Measurements from ENCODE around the gene VIT.

Gene VIT

DNA sequence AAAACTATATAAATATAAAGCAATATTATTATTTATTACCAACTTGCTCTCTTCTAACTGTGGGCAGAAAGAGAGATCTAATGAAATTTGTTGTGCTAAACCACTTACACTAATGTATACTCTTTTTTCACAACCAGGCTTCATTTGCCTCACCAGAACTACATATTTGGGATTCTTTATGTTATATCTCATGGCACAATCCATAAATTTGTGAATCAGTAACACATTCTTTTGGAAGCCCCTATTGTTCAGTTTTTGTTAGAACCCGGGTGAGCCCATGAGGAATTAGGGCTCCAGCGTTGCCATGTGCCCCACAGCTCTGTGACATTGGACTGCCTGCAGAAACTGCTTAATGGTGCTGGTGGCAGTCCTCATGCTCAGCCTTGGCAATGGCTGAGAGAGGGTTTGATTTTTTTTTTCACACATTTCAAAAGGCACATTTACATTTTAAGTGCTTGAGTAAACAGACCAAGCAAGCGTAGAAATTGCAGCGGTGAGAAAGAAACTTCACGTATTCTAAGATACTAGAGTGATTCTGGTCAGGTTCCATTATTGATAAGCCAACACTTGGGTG, 15.3 kb downstream of the VIT start:
- no peak overlapping the region for H3K27ac ChIP-seq
- TF ChIP-seq, protein P1, sequence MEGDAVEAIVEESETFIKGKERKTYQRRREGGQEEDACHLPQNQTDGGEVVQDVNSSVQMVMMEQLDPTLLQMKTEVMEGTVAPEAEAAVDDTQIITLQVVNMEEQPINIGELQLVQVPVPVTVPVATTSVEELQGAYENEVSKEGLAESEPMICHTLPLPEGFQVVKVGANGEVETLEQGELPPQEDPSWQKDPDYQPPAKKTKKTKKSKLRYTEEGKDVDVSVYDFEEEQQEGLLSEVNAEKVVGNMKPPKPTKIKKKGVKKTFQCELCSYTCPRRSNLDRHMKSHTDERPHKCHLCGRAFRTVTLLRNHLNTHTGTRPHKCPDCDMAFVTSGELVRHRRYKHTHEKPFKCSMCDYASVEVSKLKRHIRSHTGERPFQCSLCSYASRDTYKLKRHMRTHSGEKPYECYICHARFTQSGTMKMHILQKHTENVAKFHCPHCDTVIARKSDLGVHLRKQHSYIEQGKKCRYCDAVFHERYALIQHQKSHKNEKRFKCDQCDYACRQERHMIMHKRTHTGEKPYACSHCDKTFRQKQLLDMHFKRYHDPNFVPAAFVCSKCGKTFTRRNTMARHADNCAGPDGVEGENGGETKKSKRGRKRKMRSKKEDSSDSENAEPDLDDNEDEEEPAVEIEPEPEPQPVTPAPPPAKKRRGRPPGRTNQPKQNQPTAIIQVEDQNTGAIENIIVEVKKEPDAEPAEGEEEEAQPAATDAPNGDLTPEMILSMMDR (IDR thresholded peaks at IDR 0.05), result no peak
- no peak for TF ChIP-seq ZFX (IDR thresholded peaks at IDR 0.05; ENCODE audit: borderline replicate concordance)

DNA sequence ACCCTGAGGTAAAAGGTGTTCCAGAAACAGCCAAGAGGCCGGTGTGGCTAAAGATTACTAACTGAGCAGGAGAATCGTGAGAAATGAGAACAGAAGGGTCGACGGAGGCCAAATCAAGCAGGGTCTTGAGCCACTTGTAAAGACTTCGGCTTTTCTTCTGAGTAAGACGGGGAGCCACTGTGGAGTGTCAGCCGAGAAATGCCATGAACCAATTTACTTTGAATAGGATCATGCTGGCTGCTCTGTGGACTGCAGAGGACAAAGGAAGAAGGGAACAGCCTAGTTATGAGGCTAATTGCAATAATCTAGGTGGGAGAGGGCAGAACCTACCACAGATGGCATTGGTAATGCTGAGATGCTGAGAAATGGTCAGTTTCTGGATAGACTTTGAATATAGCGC, 16.8 kb downstream of the VIT start:
- no peak for TF ChIP-seq ZFX (IDR thresholded peaks at IDR 0.05; ENCODE audit: borderline replicate concordance)
- TF ChIP-seq, protein P1 (IDR thresholded peaks at IDR 0.05), result no peak
- H3K27ac ChIP-seq, result no peak overlapping the region

DNA sequence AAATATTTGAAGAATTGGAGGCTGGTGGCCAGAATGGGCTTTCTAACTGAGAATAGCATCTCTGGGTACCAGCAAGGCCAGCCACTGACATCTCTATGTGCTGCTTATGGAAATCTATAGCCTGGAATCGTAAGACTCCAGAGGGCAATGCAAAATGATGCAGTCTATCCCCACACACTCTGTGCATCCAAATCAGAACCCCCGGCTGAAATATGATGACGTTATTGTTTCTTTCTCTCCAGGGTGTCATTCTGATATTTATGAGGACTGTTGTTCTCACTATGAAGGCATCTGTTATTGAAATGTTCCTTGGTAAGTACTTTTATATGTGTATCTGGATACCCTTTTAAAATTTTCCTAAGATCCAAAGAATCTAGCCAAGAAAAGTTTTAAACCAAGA, 19.6 kb downstream of the VIT start:
- no peak for TF ChIP-seq ZFX (IDR thresholded peaks at IDR 0.05; ENCODE audit: borderline replicate concordance)
- TF ChIP-seq, protein P1 (IDR thresholded peaks at IDR 0.05), result no peak
- H3K27ac ChIP-seq, result no peak overlapping the region

DNA sequence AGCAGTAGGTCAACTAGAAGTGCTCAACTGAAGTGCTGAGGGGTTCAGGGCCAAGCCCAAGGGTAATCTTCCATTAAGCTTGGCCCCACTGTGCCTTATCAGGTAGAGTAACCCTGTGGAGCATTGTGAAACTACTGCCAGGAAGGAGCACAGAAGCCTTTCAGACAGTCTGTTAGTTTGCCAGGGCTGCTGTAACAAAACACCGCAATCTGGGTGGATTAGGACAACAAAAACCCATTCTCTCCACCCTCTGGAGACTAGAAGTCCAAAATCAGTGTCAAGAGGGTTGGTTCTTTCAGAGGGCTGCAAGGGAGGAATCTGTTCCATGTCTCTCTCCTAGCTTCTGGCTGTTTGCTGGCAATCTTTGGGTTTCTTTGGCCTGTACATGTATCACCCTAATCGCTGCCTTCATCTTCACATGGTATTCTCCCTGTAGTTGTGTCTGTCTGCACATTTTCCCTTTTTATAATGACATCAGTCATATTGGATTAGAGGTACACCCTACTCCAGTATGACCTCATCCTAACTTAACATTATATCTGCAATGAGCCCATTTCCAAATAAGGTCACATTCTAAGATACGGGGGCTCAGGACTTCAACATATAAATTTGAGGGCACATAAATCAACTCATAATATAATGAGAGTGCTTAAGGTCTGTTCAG, 21.2 kb downstream of the VIT start:
- no peak overlapping the region for H3K27ac ChIP-seq
- TF ChIP-seq, protein P1 (IDR thresholded peaks at IDR 0.05), result no peak
- TF ChIP-seq ZFX (IDR thresholded peaks at IDR 0.05; ENCODE audit: borderline replicate concordance), result no peak

DNA sequence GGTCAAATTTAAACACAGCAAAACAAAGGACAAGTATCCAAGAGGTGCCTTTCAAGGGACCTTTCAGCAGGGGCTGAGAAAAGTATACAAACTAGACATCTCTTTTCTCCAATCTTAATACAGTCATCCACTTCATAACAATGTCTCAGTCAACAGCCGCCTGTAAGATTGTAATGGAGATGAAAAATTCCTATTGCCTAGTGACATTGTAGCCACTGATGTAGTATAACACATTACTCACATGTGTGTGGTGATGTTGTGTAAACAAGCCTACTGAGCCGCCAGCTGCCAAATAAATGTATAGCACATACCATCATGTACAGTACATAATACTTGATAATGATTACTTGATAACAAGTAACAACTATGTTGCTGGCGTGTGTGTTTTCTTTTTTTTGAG, 31.0 kb downstream of the VIT start:
- H3K27ac ChIP-seq, result no peak overlapping the region
- no peak for TF ChIP-seq ZFX (IDR thresholded peaks at IDR 0.05; ENCODE audit: borderline replicate concordance)
- TF ChIP-seq, protein P1 (IDR thresholded peaks at IDR 0.05), result no peak

DNA sequence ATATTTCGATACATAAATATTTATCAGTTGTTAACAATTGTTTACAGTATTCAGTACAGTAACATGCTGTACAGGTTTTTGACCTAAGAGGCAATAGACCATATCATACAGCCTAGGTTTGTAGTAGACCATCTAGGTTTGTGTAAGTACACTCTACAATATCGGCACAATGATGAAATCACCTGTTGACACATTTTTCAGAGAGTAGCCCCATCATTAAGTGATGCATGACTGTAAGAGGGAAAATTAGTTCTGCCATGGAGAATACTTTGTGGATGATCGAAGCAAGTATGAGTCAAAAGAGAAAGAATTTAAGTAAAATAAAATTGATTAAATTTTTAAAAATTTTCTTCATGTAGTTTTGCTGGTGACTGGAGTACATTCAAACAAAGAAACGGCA, 32.6 kb downstream of the VIT start:
- TF ChIP-seq ZFX (IDR thresholded peaks at IDR 0.05; ENCODE audit: borderline replicate concordance), result no peak
- TF ChIP-seq, protein P1 (IDR thresholded peaks at IDR 0.05), result no peak
- H3K27ac ChIP-seq, result no peak overlapping the region

DNA sequence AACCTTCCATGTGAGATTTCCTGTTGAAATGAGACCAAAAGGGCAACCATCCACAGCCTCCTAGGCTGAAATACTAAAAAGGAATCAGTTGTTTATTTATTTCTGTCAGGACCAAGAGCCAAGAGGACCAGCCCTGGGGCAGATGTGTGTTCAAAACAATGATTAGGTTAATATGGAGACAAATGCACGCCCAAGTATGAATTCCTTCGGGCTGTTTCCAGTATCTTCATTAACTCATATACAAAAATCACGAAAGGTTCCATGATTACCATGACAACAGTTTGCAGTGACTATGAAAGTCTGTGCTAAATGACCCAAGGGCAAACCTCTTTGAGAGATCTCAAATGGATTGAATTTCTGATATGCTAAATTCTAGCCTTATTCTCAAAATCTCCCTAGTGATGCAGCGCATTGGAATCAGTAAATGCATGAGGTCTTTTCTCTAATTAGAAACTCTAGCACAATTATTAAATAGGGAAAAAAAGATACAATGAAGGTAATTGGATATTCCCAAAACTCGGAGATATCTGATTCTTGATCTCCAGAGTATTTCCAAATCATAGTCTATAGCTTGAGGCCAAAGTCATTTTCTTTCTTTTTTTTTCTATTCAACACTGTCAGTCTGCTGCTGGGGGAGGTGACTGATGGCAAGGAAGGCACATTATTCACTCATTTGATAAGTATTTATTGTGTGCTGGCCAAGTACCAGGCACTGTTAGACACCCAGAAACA, 35.6 kb downstream of the VIT start:
- TF ChIP-seq, protein P1 (IDR thresholded peaks at IDR 0.05), result no peak
- no peak for TF ChIP-seq ZFX (IDR thresholded peaks at IDR 0.05; ENCODE audit: borderline replicate concordance)
- H3K27ac ChIP-seq, result no peak overlapping the region
